ENCODE measurements around the gene KLHL21.

The KLHL21 gene

GRCh38 chr1:6577831-6578525 lies 24.7 kb downstream of the KLHL21 start:
- no peak for TF ChIP-seq CTCF (IDR thresholded peaks at IDR 0.05; ENCODE audit: low read depth, low read length, missing control alignments)
- DNase-seq (ENCODE audit: extremely low read depth, low read depth): no peak
- no peak overlapping the region for H3K4me3 ChIP-seq (replicated peaks; ENCODE audit: low read depth, low read length)

GRCh38 chr1:6574818-6575217 lies 27.9 kb downstream of the KLHL21 start:
- no peak for TF ChIP-seq CTCF (IDR thresholded peaks at IDR 0.05; ENCODE audit: low read depth, low read length, missing control alignments)
- no peak for DNase-seq (ENCODE audit: extremely low read depth, low read depth)
- no peak overlapping the region for H3K4me3 ChIP-seq (replicated peaks; ENCODE audit: low read depth, low read length)

GRCh38 chr1:6574025-6574620 lies 28.5 kb downstream of the KLHL21 start:
- no peak overlapping the region for H3K4me3 ChIP-seq (replicated peaks; ENCODE audit: low read depth, low read length)
- no peak for DNase-seq (ENCODE audit: extremely low read depth, low read depth)
- no peak for TF ChIP-seq CTCF (IDR thresholded peaks at IDR 0.05; ENCODE audit: low read depth, low read length, missing control alignments)

GRCh38 chr1:6572653-6573383 lies 29.9 kb downstream of the KLHL21 start:
- no peak for TF ChIP-seq CTCF (IDR thresholded peaks at IDR 0.05; ENCODE audit: low read depth, low read length, missing control alignments)
- no peak overlapping the region for H3K4me3 ChIP-seq (replicated peaks; ENCODE audit: low read depth, low read length)
- no peak for DNase-seq (ENCODE audit: extremely low read depth, low read depth)

- TF ChIP-seq CTCF (IDR thresholded peaks at IDR 0.05; ENCODE audit: low read depth, low read length, missing control alignments): no peak
- H3K4me3 ChIP-seq (replicated peaks; ENCODE audit: low read depth, low read length): no peak overlapping the region
- DNase-seq (ENCODE audit: extremely low read depth, low read depth): no peak
Observed at GRCh38 chr1:6570987-6571386, 31.7 kb downstream of the KLHL21 start.

- TF ChIP-seq CTCF (IDR thresholded peaks at IDR 0.05; ENCODE audit: low read depth, low read length, missing control alignments): no peak
- H3K4me3 ChIP-seq (replicated peaks; ENCODE audit: low read depth, low read length): no peak overlapping the region
- no peak for DNase-seq (ENCODE audit: extremely low read depth, low read depth)
Observed at GRCh38 chr1:6570100-6570499, 32.6 kb downstream of the KLHL21 start.
